ENCODE results near the gene UBASH3A. TPM values are rescaled to one million over a fixed set of nuclear protein-coding genes. Genes with fewer than 3 reads are reported as not detected.

Gene UBASH3A
- total and polyA plus RNA-seq, 2 experiments from 2014 or later, result not detected

DNA sequence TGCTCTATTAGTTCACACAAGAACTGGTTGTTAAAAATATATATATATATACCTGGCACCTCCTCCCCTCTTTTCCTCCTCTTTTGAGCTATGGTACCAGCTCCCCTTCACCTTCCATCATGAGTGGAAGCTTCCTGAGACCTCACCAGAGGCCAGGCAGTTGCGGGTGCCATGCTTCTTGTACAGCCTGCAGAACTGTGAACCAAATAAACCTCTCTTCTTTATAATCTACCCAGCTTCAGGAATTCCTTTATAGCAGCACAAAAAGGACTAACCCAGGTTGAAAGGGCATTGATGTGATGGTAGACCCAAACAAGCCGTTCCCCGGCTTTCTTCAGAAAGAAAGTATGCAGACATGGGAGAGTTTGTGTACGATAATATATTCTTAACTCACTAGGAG is 77.5 kb downstream of the UBASH3A start:
- Histone ChIP-seq H3K4me3 (no peak overlapping the region), H3K4me1 (ENCODE audit: low read depth) (no peaks in the 10 kb centered on the region), H3K9me3 (ENCODE audit: low read depth) (no peaks in the 10 kb centered on the region), H3K36me3 (no peaks in the 10 kb centered on the region), H3K27me3 (no peaks in the 10 kb centered on the region), H3K27ac (no peak overlapping the region)
- TF ChIP-seq, protein P1, sequence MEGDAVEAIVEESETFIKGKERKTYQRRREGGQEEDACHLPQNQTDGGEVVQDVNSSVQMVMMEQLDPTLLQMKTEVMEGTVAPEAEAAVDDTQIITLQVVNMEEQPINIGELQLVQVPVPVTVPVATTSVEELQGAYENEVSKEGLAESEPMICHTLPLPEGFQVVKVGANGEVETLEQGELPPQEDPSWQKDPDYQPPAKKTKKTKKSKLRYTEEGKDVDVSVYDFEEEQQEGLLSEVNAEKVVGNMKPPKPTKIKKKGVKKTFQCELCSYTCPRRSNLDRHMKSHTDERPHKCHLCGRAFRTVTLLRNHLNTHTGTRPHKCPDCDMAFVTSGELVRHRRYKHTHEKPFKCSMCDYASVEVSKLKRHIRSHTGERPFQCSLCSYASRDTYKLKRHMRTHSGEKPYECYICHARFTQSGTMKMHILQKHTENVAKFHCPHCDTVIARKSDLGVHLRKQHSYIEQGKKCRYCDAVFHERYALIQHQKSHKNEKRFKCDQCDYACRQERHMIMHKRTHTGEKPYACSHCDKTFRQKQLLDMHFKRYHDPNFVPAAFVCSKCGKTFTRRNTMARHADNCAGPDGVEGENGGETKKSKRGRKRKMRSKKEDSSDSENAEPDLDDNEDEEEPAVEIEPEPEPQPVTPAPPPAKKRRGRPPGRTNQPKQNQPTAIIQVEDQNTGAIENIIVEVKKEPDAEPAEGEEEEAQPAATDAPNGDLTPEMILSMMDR (IDR thresholded peaks at IDR 0.05; ENCODE audit: low read depth, low read length), result no peak
- no peak for DNase-seq (ENCODE audit: low read depth in 1 of 2, low spot score in 1 of 2)

DNA sequence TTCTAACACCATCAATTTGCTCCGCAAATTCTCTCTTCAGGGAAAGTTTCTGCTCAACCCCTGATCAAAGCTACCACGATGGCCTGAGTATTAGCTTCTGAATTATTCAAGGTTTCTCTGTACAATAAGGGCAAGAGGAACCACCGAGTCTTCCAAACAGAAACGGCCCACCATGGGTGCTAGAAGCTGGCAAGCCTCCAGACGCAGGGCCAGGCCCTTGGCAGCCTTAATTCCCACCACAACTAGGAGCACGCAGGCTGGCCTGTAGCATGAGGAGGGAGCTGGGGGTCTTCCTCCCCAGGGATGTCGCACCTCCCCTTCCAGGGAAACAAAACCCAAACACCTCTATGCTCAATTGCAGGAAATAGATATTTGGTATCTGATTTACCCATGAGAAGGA is 81.3 kb downstream of the UBASH3A start:
- Histone ChIP-seq H3K27ac (no peak overlapping the region), H3K9me3 (ENCODE audit: low read depth) (no peaks in the 10 kb centered on the region), H3K36me3 (no peaks in the 10 kb centered on the region), H3K4me1 (ENCODE audit: low read depth) (no peaks in the 10 kb centered on the region), H3K4me3 (no peak overlapping the region), H3K27me3 (no peaks in the 10 kb centered on the region)
- DNase-seq (ENCODE audit: low read depth in 1 of 2, low spot score in 1 of 2), result no peak
- TF ChIP-seq, protein P1 (IDR thresholded peaks at IDR 0.05; ENCODE audit: low read depth, low read length), result no peak

DNA sequence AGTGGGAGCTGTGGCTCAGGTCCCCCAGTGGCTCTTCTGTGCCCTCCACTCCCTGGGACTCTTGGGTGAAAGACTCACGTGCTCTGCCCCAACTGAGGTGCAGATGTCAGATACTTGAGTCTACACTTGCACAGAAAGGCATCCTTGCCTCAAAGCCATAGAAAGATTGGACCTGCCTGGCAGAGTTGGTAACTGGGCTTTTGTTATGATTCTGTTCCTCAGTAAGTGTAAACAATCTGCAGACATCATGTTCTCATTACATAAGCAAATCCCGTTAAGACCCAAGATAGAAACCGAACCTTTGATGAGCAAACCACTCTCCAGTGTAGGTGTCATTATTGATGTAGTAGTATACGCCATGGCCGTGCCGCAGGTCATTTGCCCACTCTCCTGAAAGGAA is 82.4 kb downstream of the UBASH3A start:
- Histone ChIP-seq H3K9me3 (ENCODE audit: low read depth) (no peaks in the 10 kb centered on the region), H3K36me3 (no peaks in the 10 kb centered on the region), H3K27ac (no peak overlapping the region), H3K27me3 (no peaks in the 10 kb centered on the region), H3K4me1 (ENCODE audit: low read depth) (no peaks in the 10 kb centered on the region), H3K4me3 (no peak overlapping the region)
- TF ChIP-seq, protein P1 (IDR thresholded peaks at IDR 0.05; ENCODE audit: low read depth, low read length), result no peak
- DNase-seq (ENCODE audit: low read depth in 1 of 2, low spot score in 1 of 2), result no peak

DNA sequence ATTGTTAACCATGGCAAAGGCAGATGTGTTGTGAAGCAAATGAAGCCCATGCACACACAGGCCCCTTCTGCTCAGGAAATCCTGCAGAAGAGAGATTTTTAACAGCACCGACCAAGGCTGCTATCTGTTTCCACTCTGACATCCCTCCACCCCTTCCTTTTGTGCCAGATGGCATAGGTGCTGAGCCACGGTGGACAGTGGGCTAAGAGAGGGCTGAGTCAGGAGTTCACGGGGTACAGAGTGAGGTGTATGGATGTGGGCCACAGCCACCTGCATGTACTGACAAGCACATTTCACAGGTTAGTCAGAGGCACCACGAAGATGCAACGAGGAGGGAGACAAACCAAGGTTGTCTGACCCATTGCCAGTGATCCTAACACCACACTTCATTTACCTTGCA is 82.8 kb downstream of the UBASH3A start:
- Histone ChIP-seq H3K4me3 (no peak overlapping the region), H3K27me3 (no peaks in the 10 kb centered on the region), H3K4me1 (ENCODE audit: low read depth) (no peaks in the 10 kb centered on the region), H3K9me3 (ENCODE audit: low read depth) (no peaks in the 10 kb centered on the region), H3K36me3 (no peaks in the 10 kb centered on the region), H3K27ac (no peak overlapping the region)
- TF ChIP-seq, protein P1 (IDR thresholded peaks at IDR 0.05; ENCODE audit: low read depth, low read length), result no peak
- no peak for DNase-seq (ENCODE audit: low read depth in 1 of 2, low spot score in 1 of 2)

DNA sequence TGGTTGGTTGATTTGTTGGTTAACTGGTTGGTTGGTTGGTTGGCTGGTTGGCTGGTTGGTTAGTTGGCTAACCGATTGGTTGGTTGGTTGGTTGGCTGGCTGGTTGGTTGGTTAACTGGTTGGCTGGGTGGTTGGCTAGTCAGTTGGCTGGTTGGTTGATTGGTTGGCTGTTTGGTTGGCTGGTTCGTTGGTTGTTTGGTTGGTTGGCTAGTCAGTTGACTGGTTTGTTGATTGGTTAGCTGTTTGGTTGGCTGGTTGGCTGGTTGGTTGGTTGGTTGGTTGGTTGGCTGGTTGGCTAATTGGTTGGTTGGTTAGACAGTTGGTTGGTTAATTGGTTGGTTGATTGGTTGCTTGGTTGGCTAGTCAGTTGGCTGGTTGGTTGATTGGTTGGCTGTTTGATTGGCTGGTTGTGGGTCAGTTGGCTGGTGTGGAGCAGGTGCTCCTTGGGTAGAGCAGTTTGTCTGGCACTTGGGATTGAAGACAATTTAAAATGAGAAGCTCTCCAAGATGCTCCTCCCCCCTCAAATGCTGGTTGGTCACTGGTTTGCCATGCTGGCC is 85.4 kb downstream of the UBASH3A start:
- no peak overlapping the region for H3K4me3 ChIP-seq
- no peaks in the 10 kb centered on the region for H3K27me3 ChIP-seq
- no peak overlapping the region for H3K27ac ChIP-seq
- no peaks in the 10 kb centered on the region for H3K9me3 ChIP-seq (ENCODE audit: low read depth)
- no peak for DNase-seq (ENCODE audit: low read depth in 1 of 2, low spot score in 1 of 2)
- TF ChIP-seq, protein P1 (IDR thresholded peaks at IDR 0.05; ENCODE audit: low read depth, low read length), result no peak
- no peaks in the 10 kb centered on the region for H3K4me1 ChIP-seq (ENCODE audit: low read depth)
- H3K36me3 ChIP-seq, result no peaks in the 10 kb centered on the region

DNA sequence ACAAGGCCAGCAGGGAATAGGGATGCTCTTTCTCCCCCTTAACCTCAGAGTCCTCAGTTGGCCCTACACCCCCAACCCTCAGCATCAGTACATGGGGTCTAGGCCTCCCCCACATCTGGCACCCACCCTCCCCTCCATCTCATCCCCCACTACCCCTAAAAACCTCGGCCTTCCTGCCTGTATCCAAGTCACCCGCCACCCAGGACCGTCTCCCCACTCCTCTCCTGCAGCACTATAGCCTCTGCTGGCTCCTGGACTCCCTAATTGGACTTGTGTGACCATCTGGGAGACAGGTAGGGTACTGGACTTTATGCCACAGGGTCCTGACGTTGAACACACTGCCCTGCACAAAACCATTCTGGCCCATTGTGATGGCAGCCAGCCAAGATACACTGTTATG is 86.3 kb downstream of the UBASH3A start:
- H3K36me3 ChIP-seq, result no peaks in the 10 kb centered on the region
- no peaks in the 10 kb centered on the region for H3K4me1 ChIP-seq (ENCODE audit: low read depth)
- H3K4me3 ChIP-seq, result no peak overlapping the region
- DNase-seq (ENCODE audit: low read depth in 1 of 2, low spot score in 1 of 2), result no peak
- peaks cover 3% of the 10 kb centered on the region for H3K27me3 ChIP-seq
- no peak overlapping the region for H3K27ac ChIP-seq
- TF ChIP-seq, protein P1 (IDR thresholded peaks at IDR 0.05; ENCODE audit: low read depth, low read length), result no peak
- H3K9me3 ChIP-seq (ENCODE audit: low read depth), result no peaks in the 10 kb centered on the region

Data from cardiac muscle cell (in vitro differentiated cells and primary cell).